CD4-positive, alpha-beta T cell treated with Interleukin-21 for 1 hour (primary cell): ENCODE results near the gene DOHH.
"Not testable (repeated sequence)": the region's sequence is repeated elsewhere in the genome, so short reads cannot be mapped to it uniquely, and the experiment has no call there.

Experiments used
- DNase-seq: peaks from one replicate; pipeline ENCODE4 v3.0.0-alpha.2; 2020

The DOHH gene

GRCh38 chr19:3518659-3519058, 18.2 kb upstream of the DOHH start:
- DNase-seq, result no peak

- no peak for DNase-seq
Observed at GRCh38 chr19:3518255-3518654, 17.8 kb upstream of the DOHH start.

- no peak for DNase-seq
Observed at GRCh38 chr19:3517638-3518037, 17.2 kb upstream of the DOHH start.

- DNase-seq, result peak; percentile 65
Observed at GRCh38 chr19:3516675-3517207, 16.3 kb upstream of the DOHH start.

GRCh38 chr19:3515891-3516422, 15.5 kb upstream of the DOHH start:
- no peak for DNase-seq

- DNase-seq, result no peak
Observed at GRCh38 chr19:3514930-3515329, 14.5 kb upstream of the DOHH start.

GRCh38 chr19:3513229-3514140, 13.0 kb upstream of the DOHH start:
- DNase-seq, result no peak

- no peak for DNase-seq
Observed at GRCh38 chr19:3512562-3513228, 12.2 kb upstream of the DOHH start.

GRCh38 chr19:3511506-3512251, 11.2 kb upstream of the DOHH start:
- DNase-seq, result no peak

- no peak for DNase-seq
Observed at GRCh38 chr19:3510727-3511126, 10.3 kb upstream of the DOHH start.

GRCh38 chr19:3509566-3509989, 9.1 kb upstream of the DOHH start:
- no peak for DNase-seq

GRCh38 chr19:3508771-3509535, 8.5 kb upstream of the DOHH start:
- no peak for DNase-seq

- DNase-seq, result not testable (repeated sequence)
Observed at GRCh38 chr19:3508121-3508661, 7.7 kb upstream of the DOHH start.

- DNase-seq, result peak; percentile 60
Observed at GRCh38 chr19:3507371-3508120, 7.1 kb upstream of the DOHH start.

- DNase-seq, result peak; percentile 64
Observed at GRCh38 chr19:3506384-3507340, 6.2 kb upstream of the DOHH start.

- peak; percentile 100 for DNase-seq
Observed at GRCh38 chr19:3505598-3506383, 5.3 kb upstream of the DOHH start, which contains the start of gene FZR1. Gene FZR1 (plus strand): TSS chr19:3506311. CDS start chr19:3522990, 16,679 bp downstream.

GRCh38 chr19:3504735-3505134, 4.3 kb upstream of the DOHH start:
- DNase-seq, result no peak

GRCh38 chr19:3503036-3503572, 2.6 kb upstream of the DOHH start:
- DNase-seq, result no peak

- no peak for DNase-seq
Observed at GRCh38 chr19:3501780-3502179, 1.3 kb upstream of the DOHH start.
